ENCODE data around the gene SLC30A10.
"Not testable (repeated sequence)": the region's sequence is repeated elsewhere in the genome, so short reads cannot be mapped to it uniquely, and the experiment has no call there.

The SLC30A10 gene

GRCh38 chr1:219927298-219927955 lies 930 bp downstream of the SLC30A10 start:
- no peak for DNase-seq (ENCODE audit: low read depth)

- DNase-seq (ENCODE audit: low read depth): no peak
These were observed 1.9 kb downstream of the SLC30A10 start for GRCh38 chr1:219926363-219926998.

GRCh38 chr1:219924342-219924741 lies 4.0 kb downstream of the SLC30A10 start:
- no peak for DNase-seq (ENCODE audit: low read depth)

- no peak for DNase-seq (ENCODE audit: low read depth)
These were observed 10.4 kb downstream of the SLC30A10 start for GRCh38 chr1:219917851-219918466.

- no peak for DNase-seq (ENCODE audit: low read depth)
These were observed 11.1 kb downstream of the SLC30A10 start for GRCh38 chr1:219917281-219917680.

- no peak for DNase-seq (ENCODE audit: low read depth)
These were observed 12.1 kb downstream of the SLC30A10 start for GRCh38 chr1:219916257-219916656.

- no peak for DNase-seq (ENCODE audit: low read depth)
These were observed 15.2 kb downstream of the SLC30A10 start for GRCh38 chr1:219913005-219913770.

GRCh38 chr1:219910716-219911115 lies 17.6 kb downstream of the SLC30A10 start:
- DNase-seq (ENCODE audit: low read depth): no peak

- no peak for DNase-seq (ENCODE audit: low read depth)
These were observed 18.9 kb downstream of the SLC30A10 start for GRCh38 chr1:219909476-219909875.

GRCh38 chr1:219908170-219908569 lies 20.2 kb downstream of the SLC30A10 start:
- DNase-seq (ENCODE audit: low read depth): no peak

- no peak for DNase-seq (ENCODE audit: low read depth)
These were observed 20.6 kb downstream of the SLC30A10 start for GRCh38 chr1:219907772-219908070.

- no peak for DNase-seq (ENCODE audit: low read depth)
These were observed 21.2 kb downstream of the SLC30A10 start for GRCh38 chr1:219906924-219907771.

- not testable (repeated sequence) for DNase-seq (ENCODE audit: low read depth)
These were observed 21.8 kb downstream of the SLC30A10 start for GRCh38 chr1:219906565-219906923.

GRCh38 chr1:219905524-219905923 lies 22.8 kb downstream of the SLC30A10 start:
- no peak for DNase-seq (ENCODE audit: low read depth)

GRCh38 chr1:219904934-219905333 lies 23.4 kb downstream of the SLC30A10 start:
- DNase-seq (ENCODE audit: low read depth): no peak

- no peak for DNase-seq (ENCODE audit: low read depth)
These were observed 24.9 kb downstream of the SLC30A10 start for GRCh38 chr1:219903353-219903871.

GRCh38 chr1:219902951-219903350 lies 25.4 kb downstream of the SLC30A10 start:
- DNase-seq (ENCODE audit: low read depth): no peak

GRCh38 chr1:219900882-219901281 lies 27.5 kb downstream of the SLC30A10 start:
- no peak for DNase-seq (ENCODE audit: low read depth)

- peak; percentile 6 for DNase-seq (ENCODE audit: low read depth)
These were observed 28.2 kb downstream of the SLC30A10 start for GRCh38 chr1:219900201-219900600.

GRCh38 chr1:219898375-219898774 lies 30.0 kb downstream of the SLC30A10 start:
- no peak for DNase-seq (ENCODE audit: low read depth)

- DNase-seq (ENCODE audit: low read depth): no peak
These were observed 30.4 kb downstream of the SLC30A10 start for GRCh38 chr1:219897914-219898313.

GRCh38 chr1:219892271-219892670 lies 36.1 kb downstream of the SLC30A10 start:
- DNase-seq (ENCODE audit: low read depth): not testable (repeated sequence)

All from stromal cell of bone marrow (primary cell).